Stimulated activated CD4-positive, alpha-beta T cell treated with anti-CD3 and anti-CD28 coated beads, Interleukin-4, amount 100 ng/mL, for 1 hour (primary cell): Measurements from ENCODE around the gene SLC38A10.
"Not testable (repeated sequence)": the region's sequence is repeated elsewhere in the genome, so short reads cannot be mapped to it uniquely, and the experiment has no call there.

Source experiments
- DNase-seq: peaks from one replicate; pipeline ENCODE4 v3.0.0-alpha.2; 2020

The SLC38A10 gene

DNA sequence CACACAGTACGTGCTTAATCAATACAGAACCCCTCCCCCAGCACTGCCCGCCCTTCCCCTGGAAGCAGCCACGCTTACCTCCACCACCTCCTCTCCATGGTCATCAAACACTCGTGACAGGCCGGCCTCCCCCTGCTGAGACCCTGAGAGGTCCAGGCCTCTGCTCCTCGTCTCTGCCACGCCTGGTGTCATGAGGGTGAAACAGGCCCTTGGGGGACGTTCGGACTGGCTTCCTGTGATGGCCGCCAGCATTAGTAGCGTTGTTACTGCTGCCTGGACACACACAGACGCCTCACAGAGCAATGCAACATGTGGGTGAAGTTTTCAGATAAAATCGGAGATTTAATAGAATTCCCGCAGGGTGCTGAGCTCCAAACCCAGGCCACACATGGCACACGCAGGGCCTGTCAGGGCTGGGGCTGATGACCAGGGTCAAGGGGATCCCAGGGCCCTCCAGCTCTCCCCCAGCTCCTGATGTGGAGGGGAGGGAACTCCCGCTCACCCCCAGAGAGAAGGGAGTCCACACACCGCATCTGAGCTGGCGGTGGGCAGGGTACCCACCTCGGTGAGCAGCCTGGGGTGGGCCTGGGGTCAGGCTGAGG lies 15.9 kb upstream of the SLC38A10 start:
- no peak for DNase-seq

DNA sequence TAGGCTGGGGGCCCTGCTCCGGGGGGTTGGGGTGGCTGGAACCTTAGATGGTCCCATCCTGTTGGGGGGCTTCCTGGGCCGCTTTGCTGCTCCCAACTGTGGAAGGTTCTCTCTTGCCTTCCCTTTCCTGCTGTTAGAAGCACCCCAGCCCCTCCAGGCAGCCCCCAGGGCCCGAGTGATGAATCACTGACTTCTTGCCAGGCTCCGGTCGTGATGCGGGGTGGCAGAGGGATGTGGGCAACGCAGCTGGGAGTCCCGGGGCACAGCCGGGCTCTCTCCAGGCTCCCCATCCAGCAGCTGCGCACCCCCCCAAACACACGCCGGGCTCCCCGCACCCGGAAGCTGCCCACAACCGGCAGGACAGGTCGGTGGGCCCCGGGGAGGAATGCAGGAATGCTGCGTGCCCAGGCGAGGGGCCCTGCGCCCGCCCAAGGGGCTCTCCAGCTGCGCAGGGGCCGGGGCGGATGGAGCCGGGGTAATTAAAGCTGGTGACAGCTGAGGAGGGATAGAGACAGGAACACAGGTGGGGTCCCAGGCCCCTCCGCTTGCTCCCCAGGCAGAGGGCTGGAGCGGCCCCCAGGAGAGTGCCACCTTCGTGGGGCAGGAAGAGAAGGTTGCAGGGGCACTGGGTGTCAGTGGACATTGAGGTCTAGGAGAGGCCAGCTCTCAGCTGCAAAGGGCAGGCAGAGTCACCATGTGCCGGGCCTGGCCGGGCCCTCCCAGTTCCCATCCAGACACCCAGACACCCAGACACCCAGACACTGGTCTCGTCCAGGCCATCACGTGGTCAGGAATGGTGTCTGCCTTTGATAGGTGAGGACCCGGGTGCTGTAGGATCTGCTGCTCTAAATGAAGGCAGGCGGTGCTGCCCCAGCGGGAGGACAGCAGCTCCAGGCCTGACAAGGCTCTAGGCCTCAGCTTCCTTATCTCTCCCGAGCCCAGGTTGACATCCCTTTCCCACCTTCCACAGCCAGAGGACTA lies 15.0 kb upstream of the SLC38A10 start:
- no peak for DNase-seq

DNA sequence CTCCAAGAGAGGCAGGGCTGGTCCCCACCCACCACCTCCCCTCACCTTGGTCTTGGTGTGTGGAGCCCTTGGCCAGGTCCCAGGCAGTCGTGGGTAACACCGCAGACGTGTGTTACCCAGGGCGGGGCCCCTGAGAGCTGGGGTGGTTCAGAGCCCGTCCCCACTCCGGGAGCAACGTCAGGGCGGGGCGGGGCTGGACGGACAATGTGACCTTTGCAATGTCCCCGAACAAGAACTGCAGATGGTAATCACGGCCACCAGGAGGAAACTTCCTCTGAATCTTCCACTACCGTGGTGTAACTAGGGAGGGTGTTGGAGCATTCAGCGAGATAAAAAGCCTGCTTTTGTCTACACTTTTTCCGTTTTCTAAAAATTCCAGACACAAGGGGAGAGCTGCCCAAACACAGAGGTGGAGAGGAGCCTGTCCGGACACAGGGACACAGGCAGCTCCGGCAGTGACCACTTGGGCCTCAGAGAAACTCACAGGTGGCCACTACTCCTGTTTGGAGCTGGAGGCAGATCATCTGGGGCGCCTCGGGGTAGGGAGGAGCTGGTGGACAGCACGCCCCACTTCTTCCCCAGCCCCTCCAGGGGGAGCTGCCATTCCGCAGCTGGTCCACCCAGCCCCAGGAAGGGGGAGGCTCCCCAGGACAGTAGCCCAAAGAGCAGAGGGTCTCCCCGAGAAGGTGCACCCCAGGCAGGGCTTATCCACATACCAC lies 14.2 kb upstream of the SLC38A10 start:
- DNase-seq, result no peak

DNA sequence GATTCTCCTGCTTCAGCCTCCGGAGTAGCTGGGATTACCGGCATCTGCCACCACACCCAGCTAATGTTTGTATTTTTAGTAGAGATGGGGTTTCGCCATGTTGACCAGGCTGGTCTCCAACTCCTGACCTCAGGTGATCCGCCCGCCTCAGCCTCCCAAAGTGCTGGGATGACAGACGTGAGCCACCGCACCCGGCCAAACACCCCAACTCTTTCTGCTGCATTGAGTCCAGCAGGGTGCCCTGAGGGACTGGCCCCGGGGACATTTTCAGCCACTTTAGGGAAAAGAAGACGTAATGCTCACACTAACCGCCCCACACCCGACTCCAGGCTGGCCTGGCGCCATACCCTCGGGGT lies 13.7 kb upstream of the SLC38A10 start:
- DNase-seq, result not testable (repeated sequence)

DNA sequence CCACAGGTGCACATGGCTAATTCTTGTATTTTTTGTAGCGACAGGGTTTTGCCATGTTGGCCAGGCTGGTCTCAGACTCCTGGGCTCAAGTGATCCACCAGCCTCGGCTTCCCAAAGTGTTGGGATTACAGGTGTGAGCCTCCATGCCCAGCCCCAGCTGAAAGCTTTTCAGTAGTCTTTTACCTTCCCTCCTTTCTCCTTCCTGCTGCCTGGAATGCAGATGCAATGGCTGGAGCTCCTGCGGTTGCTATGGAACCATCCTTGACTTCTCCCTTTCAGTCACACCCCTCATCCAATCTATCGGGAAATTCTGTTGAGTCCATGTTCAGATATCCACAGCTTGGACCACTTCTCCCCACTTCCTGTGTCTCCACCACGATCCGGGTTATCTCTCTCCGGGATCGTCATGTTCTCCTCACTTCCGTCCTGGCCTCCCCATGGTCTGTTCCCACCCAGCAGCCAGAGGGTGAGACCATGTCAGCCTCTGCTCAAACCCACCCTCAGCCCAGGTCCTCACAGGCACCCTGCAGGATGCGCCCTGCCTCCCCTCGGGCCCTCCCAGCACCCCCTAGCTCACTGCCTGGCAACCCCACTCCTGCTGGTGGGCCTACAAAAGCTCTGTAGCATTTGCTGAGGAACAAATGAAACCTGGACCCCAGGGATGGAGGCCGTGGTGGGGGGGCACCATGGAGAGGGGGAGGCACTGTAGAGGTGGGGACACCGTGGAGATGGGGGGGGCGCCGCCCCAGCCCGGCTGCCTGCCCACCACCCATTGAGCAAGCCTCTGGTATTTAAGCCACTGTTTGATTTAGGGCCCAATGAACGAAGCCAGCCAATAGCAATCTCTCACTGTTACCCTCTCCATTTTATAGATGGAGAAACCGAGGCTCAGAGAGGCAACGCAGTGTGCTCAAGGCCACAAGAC lies 12.8 kb upstream of the SLC38A10 start:
- no peak for DNase-seq

DNA sequence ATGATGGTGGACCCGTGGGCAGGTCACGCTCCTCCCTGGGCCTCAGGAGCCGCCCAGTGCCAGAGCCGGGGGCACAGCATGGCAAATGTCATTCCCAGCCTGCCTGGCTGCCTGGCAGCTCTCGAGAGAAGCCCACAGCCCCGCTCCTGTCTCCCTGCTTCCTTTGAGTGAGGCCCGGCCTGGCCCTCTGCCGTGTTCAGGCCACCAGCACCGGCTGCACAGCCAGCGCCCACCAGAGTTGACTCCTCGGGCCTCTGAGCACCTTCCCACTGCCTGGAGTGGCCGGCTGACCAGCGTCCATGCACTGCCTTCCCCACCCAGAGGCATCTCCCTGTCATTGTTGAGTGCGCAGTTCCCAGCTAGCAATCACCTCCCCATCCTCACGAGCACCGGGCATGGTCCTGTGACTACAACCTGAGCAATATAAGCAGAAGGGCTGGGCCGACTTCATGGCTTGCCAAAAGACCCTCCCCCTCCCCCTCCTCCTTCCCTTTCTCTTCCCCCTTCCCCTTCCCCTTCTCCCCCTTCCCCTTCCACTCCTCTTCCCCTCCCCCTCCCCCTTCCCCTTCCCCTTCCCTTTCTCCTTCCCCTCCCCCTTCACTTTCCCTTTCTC lies 11.9 kb upstream of the SLC38A10 start:
- DNase-seq, result no peak

DNA sequence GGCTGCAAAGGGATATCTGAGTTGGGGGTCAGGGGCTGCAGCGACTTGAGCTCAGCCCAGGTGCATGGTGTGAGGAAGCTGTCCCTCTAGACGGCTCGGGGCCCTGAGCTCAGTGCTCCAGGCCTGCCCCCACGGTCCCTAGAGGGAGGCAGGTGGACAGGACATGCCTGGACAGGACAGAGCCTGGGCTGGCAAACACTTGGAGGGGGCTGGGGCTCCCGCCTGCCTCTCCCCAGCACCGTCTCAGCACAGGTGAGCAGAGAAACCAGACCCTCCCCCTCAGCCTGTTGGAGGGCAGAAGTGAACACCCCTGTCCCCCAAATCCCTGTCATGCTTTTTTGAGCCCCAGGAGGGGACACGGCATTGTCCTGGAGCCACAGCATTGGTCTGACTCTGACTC lies 11.4 kb upstream of the SLC38A10 start:
- DNase-seq, result no peak

DNA sequence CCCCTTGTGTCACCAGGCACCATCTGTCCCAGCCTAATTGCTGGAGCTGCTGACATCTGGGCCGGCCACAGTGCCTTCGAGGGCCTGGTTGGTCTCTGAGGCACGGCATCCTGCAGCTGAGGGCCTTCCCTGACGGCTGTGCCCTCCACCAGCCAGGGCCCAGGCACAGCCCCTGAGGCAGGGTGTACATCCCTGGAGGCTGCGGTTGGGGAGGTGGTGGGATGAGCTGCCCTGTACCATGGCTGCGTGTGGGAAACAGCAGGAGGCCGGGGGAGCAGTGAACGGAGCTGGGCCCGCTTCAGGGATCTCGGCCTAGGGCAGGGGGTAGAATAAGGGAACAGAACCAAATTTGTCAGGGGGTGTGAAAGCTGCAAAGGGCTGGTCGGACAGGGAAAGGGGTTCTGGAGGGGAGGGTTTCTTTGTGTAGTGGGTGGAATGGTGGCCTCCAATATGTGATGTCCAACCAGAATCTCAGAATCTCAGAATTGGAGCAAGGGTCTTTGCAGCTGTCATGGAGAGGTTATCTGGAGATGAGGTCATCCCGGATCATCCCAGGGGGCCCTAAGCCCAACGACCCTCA lies 10.0 kb upstream of the SLC38A10 start:
- no peak for DNase-seq

DNA sequence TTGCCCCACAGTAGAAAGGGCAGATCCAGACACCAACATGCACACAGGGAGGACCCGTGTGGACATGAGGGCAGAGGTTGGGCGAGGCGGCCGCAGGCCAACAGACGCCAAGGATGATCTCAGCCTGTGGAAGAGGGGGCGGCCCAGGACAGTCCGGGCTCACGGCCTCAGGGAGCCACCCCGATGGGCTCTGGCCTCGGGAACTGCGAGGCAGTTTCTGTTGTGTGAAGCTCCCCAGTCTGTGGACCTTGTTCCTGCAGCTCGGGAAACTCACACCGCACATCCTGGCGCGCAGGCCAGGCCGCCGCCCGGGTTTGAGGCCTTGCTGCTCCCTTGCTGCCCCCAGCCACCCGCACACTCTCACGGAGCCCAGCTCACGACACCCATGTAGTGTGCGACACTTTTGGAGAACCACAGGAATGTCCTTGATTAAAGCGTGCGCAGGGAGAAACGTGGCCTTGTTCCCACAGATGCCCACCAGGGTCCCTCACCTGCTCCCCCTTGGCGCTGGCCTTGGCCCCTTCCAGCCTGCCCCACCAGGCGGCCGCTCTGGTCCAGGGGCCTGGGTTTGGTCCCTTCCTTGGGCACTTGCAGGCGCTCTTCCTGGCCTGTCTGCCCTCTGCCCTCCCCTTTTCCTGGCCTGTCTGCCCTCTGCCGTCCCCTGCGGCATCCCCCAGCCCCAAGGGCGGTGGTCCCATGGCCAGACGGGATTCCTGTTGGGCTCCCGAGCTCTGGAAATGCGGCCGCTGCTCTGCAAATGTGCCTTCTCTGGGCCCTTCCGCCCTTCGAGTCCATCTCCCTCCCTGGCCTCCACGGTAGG lies 9.3 kb upstream of the SLC38A10 start:
- DNase-seq, result no peak

DNA sequence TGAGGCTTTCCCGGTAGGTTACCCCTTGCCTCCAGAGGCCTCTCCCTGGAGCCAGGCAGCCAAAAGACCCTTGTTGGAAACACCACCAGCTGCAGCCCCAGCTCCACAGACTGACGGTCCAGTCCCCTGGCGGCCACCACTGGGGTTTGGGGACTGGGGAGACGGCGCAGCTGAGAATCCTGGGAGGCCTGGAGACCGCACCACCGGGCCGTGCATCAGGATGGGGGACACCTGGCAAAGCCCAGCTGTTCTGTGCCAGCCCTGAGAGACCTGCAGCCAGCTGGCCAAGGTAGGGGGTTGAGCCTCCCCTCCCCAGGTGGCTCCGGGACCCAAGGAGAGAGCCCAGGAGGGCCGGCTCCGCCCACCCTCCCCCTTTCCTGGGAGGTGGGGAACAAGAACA lies 8.3 kb upstream of the SLC38A10 start:
- DNase-seq, result no peak

DNA sequence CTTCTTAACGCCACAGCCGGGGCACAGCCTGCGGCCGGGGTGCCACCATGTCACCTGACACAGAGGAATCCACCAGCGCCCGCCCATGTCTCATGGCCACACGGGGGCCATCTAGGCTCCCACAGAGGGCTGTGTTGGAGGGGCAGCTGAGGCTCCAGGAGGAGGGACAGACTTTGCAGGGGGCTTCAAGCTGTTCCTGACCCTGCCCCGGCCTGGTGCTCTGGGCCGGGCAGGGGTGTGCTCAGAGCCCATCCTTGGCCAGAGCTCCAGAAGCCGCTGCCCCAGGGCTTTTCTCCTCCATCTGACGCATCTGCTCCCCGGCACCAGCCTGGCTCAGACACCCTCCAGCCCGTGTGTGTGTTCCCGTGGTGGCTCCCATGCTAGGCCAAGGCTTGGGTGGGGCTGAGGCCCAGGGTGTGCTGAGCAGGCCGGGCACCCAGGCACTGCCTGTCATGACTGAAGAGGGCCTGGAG lies 7.8 kb upstream of the SLC38A10 start:
- no peak for DNase-seq

DNA sequence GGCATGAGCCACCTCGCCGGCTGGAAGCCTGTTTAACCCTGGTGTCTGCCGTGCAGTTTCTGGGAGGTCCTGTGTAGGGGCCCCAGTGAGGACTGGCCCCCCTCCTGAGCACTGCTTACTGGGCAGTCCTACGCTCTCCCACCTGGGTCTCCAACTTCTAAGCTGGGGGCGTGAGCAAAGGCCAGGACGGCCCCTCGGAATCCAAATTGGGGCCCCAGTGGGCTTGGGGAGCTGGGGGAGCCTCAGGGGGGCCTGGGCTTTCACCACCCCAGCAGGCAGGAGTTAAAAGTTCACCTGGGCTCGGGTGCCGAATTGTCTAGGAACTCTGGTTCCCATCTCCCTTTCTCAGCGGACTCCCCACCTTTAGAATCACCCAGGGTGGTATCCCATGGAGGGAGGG lies 7.2 kb upstream of the SLC38A10 start:
- no peak for DNase-seq

DNA sequence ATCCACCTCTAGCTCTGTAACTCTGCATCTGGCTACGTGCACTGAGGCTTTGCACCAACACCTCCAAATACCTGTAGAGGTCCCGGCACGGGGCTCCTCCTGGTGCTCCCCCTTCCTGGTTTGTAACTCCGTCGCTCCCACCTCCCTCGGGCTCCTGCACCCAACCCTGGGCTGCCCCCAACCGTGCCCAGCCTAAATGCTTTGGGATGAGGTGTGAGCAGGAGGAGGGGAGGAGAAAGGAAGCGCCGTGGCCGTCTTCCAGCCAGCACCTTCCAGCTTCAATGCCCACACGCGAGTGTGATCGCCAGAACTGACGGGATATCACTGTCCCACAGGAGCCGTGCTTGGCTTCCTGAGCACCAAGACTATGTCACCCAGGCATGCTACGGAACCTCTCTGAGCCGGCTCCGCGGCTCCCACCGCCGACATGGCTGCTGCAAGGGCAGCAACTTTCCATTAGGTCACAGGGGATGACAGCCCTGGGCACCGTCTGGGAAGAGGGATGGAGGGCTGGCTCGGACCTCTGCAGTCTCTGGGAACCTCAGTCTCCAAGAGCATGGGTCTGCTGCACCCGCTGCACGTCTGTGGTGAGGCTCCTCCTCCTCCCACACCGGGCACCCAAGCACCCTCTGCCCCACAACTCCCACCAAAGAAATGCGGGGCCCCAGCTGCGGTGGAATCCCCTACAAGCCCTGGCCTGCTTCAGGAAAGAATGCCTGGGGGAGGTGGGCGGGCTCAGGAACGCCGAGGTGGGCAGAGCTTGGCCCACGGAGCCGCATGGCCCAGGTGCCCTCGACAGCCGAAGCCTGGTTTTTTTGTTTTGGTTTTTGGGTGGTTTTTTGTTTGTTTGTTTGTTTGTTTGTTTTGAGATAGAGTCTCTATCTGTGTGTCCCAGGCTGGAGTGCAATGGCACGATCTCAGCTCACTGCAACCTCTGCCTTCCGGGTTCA lies 6.4 kb upstream of the SLC38A10 start:
- DNase-seq, result no peak

DNA sequence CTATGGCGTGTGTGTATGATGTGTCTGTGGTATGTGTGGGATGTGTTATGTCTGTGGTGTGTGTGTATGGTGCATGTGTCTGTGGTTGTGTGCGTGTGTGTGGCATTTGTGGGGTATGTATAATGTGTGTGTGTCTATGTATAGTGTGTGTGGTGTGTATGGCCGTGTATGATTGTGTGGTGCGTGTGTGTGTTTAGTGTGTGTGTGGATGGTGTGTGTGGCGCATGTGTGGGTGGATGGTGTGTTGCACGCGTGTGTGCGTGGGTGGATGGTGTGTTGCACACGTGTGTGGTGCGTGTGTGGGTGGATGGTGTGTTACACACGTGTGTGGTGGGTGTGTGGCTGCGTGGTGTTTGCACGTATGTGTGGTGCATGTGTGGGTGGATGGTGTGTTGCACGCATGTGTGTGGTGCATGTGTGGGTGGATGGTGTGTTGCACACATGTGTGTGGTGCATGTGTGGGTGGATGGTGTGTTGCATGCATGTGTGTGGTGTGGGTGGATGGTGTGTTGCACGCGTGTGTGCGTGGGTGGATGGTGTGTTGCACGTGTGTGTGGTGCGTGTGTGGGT lies 5.6 kb upstream of the SLC38A10 start:
- DNase-seq, result no peak

DNA sequence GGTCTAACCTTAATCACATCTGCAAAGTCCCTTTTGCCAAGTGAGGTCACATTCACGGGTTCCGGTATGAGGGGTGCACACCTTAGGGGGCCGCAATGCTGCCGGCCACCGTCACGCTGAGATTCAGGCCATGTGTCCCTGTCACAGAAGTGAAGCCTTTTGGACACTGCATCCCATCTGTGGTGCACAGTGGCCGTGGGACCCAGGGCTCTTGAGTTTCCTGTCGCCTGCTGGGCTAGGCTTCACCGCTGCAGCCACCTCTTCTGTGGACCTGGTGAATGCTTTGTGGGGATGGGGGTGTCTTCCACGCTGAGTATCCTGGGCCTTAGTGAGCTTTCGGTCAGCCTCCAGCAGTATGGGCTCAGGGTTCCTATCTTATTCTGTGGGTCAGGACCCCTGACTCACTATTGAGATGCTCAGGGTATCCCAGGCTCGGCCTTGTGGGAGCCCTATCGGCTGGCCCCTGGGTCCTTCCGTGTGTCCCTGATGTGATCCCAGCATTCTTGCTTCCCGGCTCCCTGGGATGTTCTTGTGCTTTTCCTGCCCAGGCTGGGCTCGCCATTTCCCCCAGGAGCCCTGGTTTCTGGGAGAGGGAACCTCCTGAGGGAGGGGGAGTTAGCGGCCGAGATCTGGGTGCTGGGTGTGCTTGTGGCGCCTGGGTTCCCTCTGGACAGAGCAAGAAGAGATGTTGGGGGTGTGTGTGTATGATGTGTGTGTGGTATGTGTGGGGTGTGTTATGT lies 4.9 kb upstream of the SLC38A10 start:
- no peak for DNase-seq

DNA sequence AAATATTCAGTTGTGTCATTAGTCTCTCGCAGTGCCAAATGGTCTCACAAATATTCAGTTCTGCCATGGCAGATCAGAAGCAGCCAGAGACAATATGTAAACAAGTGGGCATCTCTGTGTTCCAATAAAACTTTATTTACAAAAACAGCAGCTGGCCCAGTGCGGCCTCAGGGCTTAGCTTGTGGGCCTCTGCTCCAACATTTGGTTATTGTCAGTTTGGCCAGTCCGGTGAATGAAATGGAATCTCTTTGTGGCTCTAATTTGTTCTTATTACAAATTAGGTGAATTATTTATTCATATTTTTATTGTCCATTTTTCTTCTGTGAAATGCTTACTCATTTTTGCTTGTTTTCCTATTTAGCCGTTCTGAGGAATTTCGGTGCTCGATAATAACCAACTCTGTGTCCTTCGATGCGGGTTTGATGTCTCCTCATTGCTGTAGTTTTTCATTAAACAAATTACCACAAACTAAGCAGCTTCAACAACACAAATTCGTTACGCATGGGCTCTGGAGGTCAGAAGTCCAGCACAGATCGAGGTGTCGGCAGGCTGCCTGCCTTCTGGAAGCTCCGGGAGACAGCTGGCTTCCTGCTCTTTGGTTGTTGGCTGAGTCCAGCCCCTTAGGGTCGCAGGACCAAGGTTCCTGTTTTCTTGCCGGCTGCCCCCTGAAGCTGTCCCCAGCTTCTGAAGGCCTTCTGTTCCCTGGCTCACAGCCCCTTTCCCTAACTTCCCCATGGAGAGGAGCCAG lies 4.1 kb upstream of the SLC38A10 start:
- no peak for DNase-seq

DNA sequence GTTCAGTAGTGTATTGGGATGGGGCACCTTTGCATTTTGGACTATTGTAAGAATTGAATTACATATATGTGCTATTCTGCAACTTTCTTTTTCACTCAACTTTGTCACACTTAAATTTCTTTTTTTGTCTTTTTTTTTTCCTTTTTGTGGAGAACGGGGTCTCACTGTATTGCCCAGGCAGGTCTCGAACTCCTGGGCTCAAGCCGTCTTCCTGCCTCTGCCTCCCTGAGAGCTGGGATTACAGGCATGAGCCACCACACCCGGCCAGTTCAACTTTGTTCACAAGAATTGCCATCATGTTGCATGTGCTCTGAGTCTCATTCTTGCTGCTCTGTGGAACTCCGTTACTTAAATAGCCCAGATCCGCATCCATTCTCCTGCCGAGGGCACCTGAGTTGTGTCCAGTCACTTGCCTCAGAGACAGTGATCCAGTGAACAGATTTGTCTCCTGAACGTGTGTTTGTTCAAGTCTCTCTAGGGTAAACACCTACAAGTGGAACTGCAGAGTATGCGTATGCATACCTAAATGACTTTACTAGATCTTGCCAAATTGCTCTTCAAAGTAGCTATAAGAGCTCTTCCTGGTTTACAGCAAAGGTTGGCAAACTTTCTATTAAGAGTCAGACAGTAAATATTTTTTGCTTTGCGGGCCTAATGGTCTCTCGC lies 3.4 kb upstream of the SLC38A10 start:
- no peak for DNase-seq
